Measurements from ENCODE around the gene OPCML.

Gene OPCML

DNA sequence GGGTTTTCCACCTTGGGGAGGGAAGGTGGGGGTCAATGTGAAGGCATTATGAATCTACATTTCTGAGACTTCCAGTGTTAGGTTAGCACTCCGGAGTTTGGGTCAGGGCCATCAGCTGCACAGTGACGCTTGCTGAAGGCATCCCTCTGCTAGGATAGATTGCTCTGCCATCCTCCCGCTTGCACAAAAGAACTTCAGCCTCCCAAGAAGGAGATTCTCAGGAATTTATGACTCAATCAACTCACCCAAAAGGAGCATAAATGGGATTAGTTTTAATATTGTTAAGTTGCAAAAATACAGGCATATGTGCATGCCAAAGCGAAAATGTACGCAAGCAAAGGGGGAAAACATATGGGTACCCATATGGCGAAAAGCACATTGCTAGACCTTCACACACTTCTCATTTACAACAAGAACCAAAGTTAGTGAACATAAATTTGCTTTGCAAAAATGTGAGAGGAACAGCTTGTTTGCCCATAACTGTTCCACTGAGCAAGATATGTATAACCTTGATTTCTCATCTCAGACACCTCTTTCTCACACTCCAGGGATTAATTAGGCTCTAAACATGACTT, 1013.0 kb downstream of the OPCML start:
- DNase-seq: peak; percentile 91

DNA sequence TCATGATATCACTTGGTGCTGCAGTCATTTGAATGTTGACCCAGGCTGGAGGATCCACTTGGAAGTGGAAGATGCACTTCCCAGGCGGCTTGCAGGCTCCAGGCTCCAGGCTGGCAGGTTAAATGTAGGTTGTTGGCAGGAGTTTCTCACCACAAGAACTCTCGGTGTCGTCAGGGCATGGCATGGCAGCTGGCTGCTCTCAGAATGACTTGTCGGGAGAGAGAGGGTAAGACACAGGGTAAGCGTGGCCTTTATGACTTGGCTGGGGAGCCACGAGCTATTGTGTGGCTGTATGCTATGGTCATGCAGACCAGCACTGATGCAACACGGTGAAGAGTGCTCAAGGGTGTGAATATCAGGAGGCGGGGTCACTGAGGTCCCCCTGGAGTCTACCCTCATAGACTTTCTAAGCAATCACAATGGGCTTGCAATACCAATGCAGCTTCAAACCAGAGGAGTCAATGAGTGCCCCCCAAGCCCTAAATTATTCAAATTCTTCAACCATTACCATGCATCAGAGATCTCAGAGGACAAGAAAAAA, 1027.7 kb downstream of the OPCML start:
- DNase-seq: no peak

DNA sequence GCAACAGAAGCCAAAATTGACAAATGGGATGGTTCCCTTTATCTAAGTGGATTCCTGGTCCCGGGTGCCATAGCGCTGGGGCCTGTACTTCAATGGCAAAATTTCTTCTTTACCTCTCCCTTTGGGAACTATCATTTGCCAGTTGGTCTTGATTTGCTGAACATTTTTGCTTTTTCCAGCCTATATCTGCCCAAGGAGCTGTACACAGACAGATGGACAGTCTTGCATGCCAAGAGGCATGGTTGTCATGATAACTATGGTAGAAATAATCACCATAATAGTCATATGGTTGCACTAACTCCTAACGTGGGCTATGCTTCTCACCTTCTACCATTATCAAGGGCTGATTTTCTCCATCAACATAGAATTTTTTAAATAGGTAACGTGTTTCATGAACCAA, 1030.9 kb downstream of the OPCML start:
- DNase-seq: no peak

DNA sequence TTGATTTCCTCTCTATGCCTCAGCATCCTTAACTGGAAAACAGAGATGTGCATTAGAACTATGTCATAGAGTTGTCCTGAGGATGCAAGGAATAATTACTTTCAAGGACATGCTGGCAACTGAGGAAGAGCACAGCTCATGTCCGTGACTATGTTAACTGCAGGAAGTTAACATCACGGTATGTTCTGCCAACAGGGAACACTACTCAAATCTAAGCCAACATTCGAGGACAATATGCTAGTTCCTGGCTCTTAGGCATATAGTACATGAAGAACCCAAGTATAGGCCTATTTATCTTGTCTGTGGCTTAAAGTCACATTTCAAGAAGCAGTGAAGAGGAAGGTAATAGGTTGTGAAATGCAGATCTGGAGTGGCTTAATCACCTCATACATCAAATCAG, 1032.6 kb downstream of the OPCML start:
- DNase-seq: no peak

DNA sequence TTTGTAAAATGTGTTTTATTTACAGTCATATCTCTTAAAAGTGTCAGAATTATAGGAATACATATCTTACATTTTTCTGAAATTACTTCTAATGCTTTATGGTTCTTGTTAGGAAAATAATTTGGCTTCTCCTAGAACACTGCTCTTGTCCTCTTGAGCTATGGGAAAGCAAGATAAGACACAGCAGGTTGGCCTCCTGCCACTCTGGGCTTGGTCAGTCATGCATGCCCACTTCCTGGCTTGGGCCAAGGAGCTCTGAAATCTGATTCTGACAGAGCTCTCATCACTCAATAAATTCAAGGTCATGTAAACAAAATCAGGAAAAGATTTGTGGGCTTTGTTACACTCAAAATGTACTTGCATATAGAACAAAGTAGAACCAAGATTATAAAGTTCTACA, 1036.0 kb downstream of the OPCML start:
- DNase-seq: no peak

DNA sequence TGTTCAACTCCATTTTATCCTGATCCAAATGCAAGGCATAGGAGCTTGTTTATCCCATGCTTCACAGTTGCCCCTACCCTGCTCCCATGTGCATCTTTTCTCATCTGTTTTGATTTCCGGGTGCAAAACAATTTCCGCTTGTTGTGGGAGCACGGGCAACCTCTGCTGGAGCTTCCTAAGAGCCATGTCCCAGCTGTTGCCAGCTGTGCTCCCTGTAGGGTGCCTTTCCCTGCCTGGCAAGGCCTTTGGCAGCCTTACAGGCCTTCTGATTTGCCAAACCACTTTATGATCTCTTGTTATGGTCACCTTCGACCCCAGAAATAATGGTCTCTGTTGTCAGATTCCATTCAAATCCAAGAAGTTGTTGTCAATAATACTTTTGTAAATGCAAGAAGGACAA, 1038.5 kb downstream of the OPCML start:
- no peak for DNase-seq

DNA sequence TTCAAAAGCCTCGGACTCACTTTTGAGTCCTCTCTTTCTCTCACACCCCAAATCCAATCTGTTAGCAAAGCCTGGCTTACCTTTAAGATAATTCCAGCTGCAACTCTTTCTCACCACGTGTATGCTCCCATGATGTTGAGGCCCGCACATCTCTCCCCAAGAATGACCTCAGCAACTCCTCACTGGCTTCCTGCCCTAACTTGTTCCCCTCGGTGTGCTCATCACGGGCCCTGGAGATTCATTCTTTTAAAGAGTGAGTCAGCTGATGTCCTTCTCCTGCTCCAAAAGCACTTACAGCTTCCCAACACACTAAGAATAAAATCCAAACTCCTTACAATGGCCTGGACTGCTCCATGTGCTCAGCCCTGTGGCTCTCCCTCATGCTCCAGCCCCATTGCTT, 1041.3 kb downstream of the OPCML start:
- peak; percentile 86 for DNase-seq

DNA sequence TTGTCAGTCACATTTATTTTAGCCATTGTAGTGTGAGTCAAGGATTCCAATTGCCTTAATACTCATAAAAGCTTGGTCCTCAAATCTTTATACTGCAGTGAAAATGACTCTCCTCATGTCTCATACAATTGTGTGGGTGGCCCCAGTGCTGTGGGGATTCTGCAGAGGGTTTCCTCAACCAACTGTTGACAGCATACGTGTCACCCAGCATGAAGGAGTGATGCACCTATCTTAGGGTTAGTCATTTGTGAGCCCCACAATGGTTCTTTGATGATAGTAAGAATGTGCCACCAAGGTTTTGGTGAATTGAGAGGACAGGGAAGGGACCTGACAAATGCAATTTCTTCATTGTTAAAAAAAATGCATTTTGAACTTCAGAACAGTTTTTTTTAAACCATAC, 1046.2 kb downstream of the OPCML start:
- no peak for DNase-seq

DNA sequence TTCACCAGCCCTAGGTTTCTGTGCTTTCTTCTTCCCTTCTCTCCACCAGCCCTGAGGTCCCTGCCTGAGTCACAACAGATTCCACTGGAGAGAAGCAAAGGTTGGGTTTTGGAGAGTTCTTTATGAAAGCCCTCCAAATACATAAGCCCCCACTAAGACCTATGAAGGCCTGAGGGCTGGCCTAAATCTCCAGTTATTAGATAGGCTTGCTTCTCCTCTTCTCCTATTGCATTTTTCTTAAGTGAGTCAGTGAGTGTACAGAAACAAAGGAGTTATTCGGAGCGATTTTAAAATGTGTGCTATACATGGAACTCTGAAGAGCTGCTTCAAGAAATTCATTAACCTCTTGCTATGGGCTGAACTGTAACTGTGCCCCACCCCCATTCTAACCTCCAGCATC, 1057.3 kb downstream of the OPCML start:
- DNase-seq: peak; percentile 68

DNA sequence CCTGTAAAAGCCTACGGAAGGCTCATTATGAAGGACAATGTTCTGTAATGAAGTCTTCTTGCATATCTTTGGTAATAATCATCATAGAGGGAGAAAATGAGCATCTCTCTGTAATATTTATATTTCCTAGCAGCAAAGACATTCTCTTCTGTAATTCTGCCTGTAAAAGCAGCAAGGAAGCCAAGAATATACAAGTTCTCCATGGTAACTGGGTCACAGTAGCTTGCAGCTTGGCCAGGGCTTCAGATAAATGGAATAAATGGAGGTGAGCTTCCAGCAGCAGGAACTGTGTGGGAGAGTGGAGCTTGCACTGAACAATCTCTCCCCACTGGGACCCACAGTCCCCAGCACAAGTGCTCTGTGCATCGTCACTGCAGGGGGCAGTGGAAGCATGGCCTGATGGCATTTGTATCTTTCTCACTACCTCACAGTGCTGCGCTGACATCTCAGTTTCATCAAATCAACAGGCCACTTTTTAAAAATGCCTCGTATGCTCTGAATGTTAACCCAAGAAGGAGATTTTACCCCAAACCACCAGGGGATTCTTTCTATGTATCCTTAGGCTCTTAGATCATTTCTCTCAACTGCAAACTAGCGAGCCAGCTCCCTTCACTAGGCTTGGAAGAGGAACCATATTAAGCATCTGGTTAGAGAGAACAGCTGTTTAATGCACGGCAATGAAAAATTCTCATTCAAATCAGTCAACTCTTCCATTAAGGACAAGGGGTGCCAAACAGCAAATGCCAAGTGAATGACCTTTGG, 1059.7 kb downstream of the OPCML start:
- DNase-seq: peak; percentile 80

DNA sequence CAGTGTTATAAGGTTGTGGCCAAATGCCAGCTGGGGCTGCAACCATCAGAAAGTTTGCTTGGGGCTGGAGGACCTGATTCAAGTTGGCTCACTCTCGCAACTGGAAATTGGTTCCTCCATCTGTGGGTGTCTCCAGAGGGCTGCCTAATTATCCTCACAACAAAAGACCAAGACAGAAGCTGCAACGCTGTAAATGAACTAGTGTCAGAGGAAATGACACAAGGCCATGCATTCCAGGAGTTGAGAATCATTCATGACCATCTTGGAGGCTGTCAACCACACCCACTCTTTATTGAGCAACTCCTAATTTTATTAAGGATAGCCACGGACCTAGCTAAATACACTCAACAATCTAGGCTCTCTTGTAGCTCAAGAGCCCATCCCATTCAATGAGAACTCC, 1060.8 kb downstream of the OPCML start:
- peak; percentile 91 for DNase-seq

DNA sequence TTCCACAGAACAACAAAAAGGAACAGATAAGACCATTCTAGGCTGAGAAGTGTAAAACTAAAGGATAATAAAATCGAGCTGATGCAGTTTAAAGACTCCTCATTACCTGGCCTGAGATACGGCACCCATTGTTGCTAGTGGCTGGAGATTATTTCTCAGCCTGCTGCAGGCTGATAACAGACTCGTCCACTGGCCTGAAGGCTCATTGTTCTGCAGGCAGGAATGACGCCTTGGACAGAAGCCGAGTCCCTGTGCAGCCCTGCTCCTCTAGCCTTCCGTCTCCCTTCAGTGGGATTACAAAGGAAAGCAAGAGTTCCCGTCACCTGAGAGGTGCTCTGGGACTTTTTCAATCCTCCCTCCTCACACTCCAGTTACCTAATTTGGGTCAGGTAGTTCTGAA, 1065.3 kb downstream of the OPCML start:
- no peak for DNase-seq

DNA sequence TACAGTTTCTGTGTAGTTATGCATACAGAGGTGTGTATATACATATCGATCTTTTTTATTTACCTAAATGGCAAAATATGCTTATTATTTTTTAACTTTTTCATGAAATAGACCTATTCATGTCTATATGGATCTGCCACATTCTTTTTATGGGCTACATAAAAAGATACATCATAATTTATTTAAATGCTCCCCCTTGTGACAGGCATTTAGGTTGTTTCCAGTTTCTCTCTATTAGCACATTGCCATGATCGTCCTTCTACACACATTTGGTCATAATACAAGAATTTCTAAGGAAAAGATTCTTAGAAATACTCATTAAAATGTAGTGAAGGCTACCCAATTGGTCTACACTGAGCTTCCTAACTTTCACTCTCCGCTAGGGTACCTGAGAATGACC, 1067.4 kb downstream of the OPCML start:
- peak; percentile 32 for DNase-seq

DNA sequence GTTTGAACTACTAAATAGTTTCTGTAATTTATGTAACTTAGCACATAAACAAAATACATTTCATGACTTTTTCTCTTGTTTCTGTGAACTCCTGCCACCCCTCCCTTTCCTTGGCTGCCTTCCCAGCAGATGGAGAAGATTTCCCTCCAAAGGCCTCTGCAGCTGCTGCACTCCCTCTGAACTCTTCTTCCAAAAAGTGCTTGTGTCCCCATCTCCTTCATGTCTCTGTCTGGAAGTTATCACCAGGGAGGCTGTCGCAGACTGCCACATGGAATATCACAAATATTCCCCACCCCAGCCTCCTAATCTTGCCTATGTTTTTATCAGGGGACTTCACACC, 1068.3 kb downstream of the OPCML start:
- DNase-seq: peak; percentile 71

DNA sequence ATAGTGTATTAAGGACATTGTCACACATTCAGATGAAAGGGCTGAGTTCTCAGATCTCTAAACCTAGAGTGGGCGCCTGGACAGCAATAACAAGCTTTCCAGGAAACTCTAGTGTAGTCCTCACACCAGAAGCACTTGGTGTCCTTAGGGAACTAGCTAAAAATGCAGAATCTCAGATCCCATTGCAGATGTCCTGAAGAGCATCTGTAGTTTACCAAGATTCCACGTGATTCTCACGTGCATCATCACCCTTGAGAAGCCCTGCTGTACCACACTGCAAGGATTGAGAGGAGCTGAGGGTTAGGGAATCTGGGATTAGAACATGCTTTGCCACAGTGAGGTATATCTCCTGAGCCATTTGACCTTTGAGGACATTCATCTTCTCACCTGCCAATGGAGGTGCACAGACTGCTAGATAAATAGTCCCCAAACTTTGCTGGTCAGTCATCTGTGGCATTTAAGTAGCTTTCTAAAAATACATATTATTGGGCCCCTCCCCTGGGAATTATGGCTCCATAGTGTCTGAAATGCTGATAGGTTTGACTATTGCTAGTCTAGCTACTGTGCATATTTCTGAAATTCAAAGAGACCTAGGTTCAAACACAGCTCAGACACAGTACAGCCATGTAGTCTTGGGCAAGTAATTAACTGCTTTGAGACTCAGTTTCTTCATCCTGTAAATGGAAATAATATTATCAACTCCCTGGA, 1068.9 kb downstream of the OPCML start:
- DNase-seq: no peak

DNA sequence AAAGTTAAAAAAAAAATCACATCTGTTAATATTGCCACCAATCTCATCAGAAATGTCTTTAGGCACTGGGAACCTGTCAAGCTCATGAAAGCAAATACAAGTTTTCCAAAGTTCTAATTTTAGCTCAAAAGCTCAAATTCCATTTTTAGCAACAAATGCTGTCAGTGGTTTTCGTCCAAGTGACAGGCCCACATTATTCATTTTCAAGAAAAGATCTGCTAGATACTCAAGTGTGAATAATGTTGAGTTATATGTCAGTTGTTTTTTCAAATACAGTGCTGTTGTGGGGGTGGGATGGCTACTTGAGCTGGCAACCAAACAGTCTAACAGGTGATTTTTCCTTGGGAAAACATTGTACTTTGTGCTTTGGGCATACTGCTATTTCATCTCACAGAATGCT, 1072.6 kb downstream of the OPCML start:
- no peak for DNase-seq

DNA sequence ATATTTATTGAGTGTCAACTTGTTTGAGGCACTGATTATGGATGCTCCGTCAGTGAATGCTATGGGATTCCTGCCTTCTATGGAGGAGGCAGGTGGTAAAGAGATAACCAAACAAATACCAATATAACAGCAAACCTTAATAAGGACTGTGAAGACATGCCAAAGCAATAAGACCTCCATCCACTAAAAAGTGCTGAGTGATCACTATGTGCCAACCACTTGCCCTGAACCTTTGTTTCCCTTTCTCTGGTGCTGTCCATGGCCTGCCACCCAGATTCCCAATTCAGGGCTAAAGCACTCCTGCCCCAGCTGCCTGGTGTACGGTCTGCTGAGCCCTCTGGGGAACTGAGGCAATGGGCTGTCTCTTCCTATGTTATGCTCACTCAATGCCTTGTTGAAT, 1074.9 kb downstream of the OPCML start:
- no peak for DNase-seq

DNA sequence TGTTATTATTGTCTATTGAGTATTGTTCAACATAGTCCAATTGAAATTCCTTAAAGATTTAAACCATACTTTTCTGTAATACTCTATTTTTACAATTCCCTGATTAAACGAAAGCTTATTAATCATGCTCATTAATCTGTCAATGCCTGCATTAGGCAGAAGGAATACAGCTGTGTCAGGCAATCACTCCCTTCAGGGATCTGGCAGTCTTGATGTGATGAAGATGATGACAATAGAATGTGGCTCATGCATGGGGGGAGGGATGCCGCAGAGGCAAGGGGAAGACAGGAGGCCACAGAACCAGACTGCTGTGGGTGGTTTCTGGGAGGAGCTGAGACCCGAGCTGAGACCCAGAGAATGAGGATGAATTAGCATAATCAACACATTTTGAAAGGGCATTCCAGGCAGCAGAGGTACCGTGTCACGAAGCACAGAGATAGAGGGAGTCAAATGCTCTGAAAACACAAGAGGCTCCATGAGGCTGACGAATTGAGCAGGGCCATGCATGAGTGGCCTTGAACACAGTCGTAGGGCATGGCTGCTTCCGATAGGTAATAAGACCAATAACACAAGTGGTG, 1075.5 kb downstream of the OPCML start:
- peak; percentile 86 for DNase-seq

DNA sequence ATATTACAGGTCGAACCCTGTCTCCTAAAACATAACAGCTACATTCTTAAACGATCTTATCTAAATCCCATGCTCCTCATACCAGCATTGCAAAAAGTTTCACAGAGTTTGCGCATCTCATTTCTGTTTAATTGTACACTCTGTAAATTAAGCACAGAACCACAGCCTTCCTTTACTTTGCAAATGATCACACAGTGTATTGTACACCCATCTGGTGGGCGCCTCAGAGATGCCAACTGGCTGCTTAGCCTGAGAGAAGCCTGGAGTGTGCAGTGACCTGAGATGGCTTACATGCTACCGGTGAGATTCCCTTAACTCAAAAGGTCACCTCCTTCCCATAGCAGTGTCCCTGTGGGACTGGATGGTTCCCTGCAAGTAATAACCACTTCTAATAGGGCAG, 1077.3 kb downstream of the OPCML start:
- no peak for DNase-seq

DNA sequence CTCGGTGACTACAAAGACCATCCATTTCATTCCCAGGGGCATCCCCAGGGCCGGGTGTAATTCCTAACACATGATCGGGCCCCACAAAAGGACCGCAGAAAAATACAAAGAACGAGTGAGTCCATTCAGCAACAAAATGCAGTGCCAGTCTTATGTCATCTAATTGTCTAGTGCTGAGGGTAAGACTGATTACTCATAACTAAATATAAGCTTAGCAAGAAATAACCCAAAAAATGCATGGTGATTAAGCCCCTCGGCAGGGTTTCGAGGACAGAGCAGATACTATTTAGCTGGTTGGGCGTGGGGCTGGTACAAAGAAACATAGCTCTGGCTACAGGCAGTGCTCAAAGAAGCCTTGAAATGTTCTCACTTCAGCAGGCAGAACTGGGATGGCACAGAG, 1078.9 kb downstream of the OPCML start:
- peak; percentile 89 for DNase-seq

DNA sequence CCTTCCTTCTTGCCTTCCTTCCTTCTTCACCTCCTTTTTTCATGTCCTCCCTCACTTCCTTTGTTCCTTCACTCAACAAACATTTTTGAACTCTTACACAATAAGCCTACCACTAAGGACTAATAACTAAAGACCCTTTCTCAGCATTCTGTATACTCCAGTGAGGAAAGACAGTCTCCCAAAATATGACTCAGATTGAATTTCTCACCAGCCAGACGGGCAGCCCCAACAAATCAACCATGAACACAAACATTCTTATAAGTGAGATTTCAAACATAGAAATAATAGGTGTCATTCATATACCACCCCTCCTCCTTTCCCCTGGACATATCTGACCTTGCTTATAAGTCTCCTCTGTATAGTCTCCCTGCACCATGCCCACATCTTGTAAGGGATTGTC, 1079.7 kb downstream of the OPCML start:
- peak; percentile 54 for DNase-seq

DNA sequence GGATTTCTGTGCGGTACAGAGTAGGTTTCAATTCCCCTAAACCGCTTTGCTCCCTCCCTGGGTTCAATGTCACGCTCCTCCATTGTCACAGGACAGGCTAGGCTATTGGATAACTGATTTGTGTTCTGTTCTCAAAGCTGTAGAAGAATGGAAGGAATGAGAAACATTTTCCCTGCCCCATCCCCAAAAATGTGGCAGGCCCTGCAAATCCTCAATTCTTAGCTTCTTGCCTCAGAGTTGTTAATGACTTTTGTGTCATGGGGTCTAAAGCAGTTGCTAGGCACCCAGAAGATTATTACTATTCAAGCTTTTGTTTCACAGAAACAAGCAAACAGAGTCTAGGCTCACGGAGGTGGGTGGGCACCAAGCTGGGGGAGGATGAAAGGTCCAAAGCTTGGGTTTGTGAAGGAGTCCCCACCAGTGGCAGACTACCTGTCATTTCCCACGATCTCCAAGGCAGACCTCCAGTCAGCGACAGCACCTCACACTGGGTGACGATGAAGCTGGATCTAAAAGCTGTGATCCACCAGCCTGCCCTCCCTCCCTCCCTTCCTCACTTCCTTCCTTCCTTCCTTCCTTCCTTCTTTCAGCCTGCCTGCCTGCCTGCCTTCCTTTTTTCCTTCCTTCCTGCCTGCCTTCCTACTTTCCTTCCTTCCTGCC, 1080.2 kb downstream of the OPCML start:
- peak; percentile 65 for DNase-seq

DNA sequence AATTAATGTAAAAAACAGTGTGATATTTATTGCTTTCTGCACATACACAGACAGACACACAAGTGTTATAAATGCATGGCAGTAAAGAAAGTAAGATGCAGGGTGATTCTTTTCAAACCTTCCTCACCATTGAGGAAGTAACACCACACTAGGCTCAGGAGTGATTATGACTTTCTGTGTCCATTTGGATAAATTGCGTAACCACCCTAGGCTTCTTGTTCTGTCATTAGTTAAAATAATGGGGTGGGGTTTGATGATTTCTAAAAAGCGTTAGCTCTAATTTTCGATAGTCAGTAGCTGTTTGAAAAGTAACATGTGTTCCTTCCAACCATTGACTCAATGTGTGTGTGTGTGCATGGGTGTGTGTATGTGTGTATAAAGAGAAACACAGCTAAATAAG, 1081.7 kb downstream of the OPCML start:
- DNase-seq: no peak

Measured in fibroblast of skin of right biceps (primary cell).